GM18502 (cell line): ENCODE results near the gene TEN1.
A peak's percentile ranks its signal among the peaks of the same experiment; 100 is the strongest.

Experiments used
- ATAC-seq: cut with Tn5 transposase; IDR thresholded peaks from one replicate; pipeline ENCODE4 v1.9.1; 2021; ENCODE audit warnings: mild to moderate bottlenecking; ENCODE audit not compliant: unreplicated experiment, poor library complexity

TEN1 gene

DNA sequence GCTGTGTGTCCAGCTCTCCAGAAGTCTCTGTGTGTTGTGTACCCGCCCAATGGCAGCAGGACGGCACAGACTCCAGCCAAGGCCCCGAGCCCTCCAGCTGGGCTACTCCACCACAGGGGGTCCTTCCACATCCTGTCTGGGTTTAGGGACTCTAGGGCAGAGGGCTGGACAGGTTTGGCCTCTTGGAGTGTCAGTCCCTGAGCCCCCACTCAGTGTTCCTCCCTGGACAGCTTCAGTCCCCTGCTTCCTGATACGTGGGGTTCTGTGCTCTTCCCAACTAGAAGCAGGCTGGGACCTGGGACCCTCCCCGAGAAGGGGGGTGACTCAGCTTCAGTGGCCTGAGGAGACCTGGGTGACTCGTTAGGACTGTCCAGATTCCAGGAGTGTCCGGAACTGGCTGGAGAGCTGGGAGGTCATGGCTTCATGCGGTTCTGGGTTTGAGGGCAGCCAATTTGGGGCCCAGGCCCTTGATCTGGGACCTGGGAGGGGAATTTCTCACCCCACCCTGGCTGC, 25.8 kb downstream of the TEN1 start:
- no peak for ATAC-seq

DNA sequence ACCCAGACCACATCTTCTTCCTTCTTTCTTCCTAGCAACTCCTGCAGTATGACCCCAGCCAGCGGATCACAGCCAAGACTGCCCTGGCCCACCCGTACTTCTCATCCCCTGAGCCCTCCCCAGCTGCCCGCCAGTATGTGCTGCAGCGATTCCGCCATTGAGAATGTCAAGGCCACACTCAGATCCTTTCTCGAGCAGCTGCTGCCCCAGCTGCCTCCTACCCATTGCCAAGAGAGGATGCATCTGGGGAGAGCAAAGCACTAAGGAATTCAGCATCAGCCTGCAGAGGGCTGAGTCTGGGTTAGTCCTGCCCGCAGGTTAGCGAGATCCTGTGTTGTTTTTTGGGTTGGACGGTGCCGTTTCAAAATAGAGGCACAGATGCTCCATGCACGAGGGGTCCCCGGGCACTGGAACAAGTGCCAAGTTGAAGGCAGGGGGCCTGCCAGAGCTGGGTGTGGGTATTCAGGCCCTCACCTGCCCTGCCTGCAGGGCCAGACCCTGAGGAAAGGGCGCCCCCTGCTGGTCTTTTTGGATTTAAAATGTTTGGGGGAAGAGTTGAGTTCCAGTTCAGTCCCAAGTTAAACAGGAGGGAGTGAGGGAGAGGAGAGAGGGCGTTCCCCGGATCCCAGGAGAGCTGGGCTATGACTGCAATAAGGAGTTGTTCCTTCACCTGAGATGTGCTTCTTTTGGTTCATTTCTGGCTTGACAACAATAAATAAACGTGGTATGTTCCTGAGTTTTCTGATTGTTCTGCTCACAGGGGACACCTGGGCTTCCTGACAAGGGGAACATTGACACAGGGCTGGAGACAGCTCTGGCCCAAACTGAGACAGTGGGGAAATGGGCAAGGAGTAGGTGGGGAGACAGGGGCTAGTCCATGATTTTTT, 26.5 kb downstream of the TEN1 start:
- ATAC-seq, result no peak

DNA sequence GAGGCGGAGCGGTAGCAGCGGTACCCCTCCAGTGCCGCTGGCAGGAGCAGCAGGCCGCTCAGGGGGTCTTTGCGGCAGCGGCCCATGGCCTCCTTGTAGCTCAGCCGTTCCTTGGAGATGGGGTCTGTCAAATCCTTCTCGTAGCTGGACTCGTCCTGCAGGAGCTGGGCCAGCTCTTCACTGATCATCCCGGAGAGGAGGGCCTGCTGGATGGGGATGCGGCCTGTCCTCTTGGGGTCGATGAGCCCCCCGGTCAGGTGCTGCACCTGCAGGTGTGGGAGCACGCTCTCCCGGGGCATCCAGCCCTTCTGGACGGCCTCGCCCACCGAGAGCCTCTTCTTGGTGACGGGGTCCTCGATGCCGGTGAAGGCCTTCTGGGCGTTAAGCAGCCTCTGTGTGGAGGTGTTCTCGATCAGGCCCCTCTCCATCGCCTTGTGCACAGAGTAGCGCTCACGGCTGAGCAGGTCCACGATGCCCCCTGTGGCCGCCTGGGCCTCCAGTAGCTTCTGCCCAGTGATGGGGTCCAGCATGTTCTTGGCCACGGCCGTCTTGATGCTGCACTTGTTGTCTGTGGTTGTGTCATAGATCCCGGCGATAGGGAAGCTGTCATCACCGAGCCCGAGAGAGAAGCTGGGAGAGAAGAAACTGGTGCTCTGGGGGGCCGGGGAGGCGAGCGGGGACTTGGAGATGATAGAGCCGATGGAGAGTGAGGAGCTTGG, 28.2 kb downstream of the TEN1 start:
- ATAC-seq, result no peak

DNA sequence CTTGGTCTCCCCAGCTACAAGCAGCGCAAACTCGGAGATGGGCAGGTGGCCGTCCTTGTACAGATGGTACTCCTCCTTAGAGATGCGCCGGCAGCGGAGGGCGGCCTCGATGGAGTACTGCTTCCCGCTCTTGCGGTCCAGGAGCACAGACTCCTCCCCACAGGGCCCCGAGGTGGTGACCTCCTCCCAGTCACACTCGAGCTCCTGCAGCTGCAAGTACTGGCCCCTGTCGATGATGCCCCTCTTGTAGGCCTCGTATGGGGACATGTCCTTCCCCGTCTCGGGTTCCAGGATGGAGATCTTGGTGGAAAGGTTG, 28.8 kb downstream of the TEN1 start:
- ATAC-seq, result no peak

DNA sequence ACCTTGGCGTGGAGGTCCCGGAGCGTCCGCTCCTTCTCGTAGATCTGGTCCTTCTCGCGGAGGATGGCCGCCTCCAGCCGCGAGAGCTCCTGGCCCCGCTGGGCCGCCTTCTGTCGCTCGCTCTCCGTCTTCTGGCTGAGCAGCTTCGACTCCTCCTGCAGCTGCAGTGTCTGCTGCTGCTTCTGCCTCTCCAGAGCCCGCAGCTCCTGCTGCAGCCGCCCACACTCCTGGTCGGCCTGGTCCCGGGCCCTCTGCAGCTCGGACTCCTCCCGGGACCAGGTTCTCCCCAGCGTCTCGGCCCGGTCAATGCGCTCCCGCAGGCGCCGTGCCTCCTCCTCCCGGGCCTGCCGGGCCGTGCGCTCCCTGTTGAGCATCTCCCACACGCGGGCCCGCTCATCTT, 29.2 kb downstream of the TEN1 start:
- ATAC-seq, result no peak

DNA sequence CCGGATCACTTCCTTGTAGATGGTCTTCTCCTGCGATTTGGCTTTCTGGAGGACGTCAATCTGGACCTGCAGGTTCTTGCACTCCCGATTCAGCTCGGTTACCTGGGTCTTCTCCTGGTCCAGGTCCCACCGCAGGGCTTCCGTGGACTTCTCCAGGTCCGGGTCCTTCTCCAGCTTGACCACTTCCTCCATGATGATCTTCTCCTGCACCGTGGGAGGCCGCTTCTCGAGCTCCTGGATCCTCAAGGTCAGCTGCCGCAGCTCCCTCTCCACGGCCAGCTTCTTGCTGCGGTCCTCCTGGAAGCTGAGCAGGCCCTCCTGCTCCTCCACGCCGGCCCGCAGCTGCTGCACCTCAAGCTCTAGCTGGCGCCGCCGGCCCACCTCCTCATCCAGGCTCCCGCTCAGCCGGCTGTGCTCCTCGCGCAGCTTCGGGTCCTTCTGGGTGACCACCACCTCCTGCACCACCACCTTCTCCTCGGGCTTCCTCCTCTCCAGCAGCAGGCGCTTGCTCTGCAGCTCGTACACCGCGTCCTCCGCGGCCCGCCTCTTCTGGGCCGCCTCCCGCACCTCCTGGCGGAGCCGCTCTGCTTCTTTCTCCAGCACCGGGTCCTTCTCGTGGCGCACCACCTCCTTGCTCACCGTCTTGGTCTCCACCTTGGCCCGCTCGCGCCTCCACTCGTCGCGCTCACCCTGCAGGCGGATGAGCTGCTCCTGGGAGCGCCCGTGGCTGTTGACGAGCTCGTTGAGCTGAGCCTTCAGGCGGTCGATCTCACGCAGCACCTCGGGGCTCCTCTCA, 29.8 kb downstream of the TEN1 start:
- no peak for ATAC-seq

DNA sequence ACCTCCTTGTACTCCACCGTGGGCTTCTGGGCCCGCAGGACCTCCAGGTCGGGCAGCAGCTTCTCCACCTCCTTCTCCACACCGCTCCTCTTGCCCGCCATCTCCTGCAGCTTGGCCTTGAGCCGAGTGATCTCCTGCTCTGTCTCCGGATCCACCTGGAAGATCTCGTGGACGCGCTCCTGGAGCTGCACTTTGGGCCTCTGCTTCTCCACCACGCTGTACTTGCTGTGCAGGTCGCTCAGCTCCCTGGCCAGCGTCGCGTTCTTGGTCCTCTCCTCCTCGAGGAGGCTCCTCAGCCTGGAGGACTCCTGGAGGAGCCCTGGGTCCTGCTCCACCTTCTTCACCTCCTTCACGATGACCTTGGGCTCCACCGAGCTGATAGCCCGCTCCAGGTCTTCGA, 30.4 kb downstream of the TEN1 start:
- no peak for ATAC-seq

DNA sequence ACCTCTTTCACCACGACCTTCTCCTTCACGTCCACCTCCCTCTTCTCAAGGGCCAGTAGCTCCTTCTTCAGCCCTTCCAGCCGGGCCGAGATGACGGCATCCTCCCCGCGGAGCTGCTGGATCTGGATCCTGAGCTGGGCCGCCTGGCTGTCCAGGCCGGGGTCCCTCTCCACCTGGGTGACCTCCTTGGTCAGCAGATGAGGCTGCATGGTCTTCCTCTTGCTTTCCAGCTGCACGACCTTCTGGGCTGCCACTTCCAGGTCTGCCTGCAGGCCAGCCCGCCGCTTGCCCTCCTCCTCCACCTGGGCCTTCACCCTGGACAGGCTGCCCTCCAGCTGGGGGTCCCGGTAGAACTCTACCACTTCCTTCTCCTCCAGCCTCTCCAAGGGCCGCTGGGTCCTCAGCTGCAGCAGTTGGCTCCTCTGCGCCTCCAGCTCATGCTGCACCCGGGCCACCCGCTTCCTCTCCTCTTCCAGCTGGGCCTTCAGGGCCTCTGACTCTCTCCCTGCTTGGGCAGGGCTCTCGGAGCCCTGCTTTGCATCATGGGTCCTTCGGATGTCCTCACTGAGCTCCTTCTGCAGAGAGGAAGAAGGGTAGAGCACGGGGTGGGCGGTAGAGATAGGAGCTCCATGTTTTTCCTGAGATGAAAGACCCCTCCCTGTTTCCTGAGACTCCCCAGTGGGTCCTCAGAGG, 31.1 kb downstream of the TEN1 start:
- ATAC-seq, result no peak

DNA sequence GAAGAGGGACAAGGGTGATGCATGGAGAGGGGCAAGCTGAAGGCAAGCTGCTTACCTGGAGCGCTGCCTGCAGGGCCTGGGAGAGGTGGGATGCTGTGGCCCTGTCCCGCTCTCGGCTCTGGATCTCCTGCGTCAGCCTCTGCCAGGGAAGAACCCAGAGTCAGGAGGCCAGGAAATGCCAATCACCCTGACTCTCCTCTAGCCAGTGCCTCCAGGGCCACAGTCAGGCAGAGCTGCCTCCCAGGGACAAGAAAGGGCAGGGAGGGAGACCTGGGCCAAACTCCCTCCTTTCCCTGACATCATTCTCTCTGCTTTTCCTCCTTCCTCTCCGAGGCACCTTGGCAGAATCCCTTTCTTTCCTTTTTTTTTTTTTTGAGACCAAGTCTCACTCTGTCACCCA, 32.9 kb downstream of the TEN1 start:
- no peak for ATAC-seq

DNA sequence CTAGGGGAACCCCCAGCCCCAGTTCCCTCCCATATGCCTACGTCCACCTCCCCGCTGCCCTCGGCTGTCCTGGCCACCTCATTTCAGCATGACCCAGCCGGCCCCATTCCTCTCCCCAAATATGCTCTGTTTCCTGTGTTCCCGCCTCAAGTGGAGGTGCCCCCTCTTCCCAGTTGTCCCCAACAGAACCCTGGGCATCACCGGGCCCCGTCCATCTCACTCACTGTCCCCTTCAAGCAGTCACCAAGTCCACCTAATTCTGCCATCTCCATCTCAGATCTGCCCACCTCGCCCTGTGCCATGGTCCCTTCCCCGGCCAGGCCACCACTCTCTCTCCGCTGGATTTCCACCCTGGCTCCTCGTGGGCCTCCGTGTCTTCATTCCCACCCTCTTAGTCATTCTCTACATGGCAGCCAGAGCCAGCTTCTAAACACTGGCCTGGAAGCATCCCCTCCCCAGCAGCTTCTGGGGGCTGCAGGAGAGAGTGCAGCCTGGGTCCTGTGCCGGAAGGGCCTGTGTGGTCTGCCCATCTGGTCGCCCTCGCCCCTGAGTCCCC, 34.4 kb downstream of the TEN1 start:
- ATAC-seq, result no peak

DNA sequence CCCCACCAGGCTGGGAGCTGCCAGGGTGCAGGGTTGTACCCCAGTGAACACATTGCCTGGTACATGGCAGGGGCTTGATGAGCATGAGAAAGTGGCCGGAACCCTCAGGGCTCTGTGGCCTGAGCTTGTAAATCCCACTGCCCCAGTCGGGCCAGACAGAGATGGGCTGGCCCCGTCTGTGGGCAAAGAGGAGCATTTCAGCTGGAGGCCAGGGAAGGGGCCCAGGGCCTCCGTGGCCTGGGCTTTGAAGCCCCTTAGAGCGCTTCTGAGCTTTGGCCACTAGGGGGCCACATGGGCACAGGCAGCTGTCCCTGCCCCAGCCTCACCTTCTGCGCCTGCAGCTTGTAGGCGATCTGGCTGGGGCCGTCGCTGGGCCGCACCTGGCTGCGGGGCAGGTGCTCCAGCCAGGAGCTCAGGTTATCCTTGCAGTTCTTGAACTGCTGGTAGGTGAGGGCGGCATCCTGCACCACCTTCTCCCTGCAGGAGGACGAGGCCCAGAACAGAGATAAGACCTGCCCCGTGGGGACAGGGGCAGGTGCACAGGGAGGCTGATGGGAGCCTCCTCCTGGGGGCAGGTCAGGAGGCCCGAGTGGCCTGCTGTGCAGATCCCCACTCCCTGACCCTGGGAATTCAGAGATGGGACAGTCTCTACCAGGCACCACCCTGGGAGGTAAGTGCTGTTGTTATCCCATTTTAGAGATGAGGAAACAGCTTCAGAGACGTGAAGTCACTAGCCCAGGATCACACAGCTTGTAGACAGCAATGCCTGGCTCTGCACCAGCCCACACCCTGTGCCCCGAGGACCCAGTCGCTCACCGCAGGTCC, 35.3 kb downstream of the TEN1 start:
- peak; percentile 57 for ATAC-seq

DNA sequence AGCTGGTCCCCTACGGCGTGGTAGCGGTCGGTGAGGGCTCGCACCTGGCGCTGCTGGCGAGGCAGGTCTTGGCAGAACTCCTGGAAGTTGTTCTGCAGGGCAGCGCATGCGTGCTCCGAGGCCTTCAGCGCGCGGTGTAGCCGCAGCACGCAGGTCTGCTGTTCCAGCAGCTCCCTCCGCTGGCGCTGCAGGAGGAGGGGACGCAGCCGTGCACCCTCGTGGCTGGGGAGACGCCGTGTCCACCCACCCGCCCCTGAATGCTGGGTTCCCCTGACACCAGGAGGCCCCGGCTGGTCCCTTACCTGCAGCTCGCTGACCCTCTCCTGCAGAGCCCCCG, 35.9 kb downstream of the TEN1 start:
- no peak for ATAC-seq

DNA sequence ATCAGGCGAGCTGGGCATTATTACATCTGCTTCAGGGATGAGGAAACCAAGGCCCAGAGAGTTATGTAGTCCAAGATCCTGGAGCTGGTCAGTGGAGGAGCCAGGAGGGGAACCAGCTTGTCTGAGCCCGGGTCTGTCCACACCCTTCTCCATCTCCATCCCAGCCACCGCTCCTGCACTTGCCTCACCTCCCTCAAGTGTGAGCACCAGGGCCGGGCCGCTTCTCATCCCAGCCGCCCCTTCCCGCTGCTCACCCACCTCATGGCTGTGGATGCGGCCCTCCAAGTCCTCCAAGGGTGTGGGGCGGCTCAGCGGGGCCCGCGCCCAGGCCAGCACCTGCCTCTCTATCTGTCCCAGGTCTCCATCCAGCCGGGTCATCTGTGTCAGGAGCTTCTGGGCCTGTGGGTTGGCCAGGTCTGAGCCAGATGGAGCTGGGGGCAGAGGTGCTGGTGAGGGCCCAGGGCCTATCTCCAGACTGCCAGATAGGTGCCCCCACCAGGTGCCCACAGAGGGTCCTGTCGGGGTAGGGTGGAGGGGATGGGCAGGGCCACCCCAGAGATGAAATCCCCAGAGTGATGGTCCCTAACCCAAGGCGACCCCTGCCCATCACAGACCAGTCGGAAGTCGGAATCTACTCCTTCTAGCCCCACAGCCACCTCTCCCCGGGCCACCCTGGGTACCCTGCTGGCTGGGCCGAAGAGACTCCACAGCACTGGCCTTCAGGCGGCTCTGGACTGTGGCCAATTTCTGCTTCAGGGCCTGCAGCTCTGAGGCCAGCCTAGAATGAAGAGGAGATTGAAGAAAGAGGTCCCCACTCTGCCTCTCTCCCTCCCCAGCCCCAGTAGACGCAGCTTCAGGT, 38.7 kb downstream of the TEN1 start:
- ATAC-seq, result no peak

DNA sequence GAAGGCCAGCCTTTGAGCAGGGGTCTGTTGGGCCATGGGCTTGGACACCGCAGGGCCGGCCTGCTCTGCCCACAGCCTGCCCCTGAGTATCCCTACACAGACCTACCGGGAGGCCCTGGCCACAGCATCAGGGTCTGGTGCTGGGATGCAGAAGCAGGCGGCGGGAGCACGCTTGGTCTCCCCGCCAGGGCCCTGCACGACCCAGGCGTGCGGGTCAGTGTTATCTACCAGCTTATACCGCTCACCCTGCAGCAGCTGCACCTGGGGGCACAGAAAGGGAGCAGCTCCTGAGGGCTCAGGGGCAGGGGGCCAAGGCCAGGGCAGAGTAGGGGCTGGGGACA, 39.3 kb downstream of the TEN1 start:
- no peak for ATAC-seq

DNA sequence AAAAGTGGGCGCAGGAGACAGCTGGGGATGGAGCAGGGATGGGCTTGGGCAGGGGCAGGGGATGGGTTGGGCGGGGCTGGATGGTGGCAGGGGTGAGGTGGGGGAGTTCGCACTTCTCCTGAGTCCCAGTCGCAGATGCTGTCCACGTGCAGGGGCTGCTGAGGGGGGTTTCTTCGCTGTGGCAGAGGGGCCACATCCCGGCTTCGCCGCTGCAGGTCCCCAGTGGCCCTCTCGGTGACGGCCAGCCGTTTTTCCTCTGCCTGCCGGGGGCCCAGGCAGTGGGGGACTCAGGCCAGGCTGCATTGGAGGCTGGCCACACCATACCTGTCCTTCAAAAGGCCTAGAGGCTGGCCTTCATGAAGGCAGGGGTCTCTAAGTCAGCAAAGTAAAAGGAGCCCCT, 39.8 kb downstream of the TEN1 start:
- no peak for ATAC-seq

DNA sequence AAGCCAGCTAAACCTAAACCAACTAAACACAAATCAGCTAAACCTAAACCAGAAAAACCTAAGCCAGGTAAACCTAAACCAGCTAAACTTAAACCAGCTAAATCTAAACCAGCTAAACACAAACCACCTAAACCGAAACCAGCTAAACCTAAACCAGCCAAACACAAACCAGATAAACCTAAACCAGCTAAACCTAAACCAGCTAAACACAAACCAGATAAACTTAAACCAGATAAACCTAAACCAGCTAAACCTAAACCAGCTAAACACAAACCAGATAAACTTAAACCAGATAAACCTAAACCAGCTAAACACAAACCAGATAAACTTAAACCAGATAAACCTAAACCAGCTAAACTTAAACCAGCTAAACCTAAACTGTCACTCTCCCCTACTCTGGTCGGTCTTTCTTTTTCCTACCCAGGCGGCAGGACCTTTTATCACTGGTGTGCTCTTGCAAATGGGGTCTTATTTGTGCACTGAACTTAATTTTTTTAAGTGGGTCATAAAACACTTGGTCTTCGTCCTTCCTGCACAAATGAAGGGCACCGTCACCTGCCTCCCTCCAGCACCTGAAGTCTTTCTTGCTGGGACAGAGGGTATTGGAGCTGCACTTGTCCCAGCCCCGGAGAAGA, 40.9 kb downstream of the TEN1 start:
- ATAC-seq, result no peak

DNA sequence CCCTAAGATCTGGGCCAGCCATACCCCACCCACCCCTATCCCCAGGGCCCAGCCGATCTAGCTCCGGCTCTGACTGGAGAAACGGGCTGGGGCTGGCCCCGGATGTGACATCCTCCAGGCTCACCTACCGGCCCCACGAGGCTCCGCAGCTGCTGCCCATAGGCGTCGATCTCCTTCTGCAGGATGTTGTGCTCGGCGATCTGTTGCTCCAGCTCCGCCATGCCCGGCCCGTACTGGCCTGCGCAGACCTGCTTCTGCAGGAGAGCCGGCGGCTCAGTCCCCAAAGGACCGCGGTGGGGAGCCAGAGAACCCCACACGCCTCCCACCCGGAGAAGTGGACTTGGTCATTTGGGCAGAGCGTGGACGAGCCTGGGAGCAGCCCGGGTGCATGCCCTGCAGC, 43.2 kb downstream of the TEN1 start:
- no peak for ATAC-seq
